Suprapubic skin (tissue), 4 donors: ENCODE measurements around the gene CEP95. TPM values are rescaled to one million over a fixed set of nuclear protein-coding genes. Genes with fewer than 3 reads are reported as not detected.
"Not testable (repeated sequence)": the region's sequence is repeated elsewhere in the genome, so short reads cannot be mapped to it uniquely, and the experiment has no call there.

ENCODE experiments used
- DNase-seq, 2 donors: peaks; one replicate each; pipeline ENCODE4 v3.0.0-alpha.2; 2019; ENCODE audit warnings: low spot score in 2 of 2
- H3K27ac ChIP-seq: fragments of 200-600 bp; sonication (generic); one replicate; pipeline ENCODE4 v1.5.1; 2019
- H3K27me3 ChIP-seq: fragments of 200-600 bp; sonication (generic); one replicate; pipeline ENCODE4 v1.5.1; 2019
- H3K36me3 ChIP-seq: fragments of 200-600 bp; sonication (generic); one replicate; pipeline ENCODE4 v1.5.1; 2019
- H3K4me1 ChIP-seq: fragments of 200-600 bp; sonication (generic); one replicate; pipeline ENCODE4 v1.5.1; 2019
- H3K4me3 ChIP-seq: fragments of 200-600 bp; sonication (generic); one replicate; pipeline ENCODE4 v1.5.1; 2019; ENCODE audit warnings: mild to moderate bottlenecking
- H3K9me3 ChIP-seq: fragments of 200-600 bp; sonication (generic); one replicate; pipeline ENCODE4 v1.5.1; 2019
- CTCF ChIP-seq, 2 donors: fragments of 200-600 bp in 1 of 2; fragments of 450-650 bp in 1 of 2; sonication (generic) in 1 of 2; IDR thresholded peaks; one replicate each; pipeline ENCODE4 v1.5.1; 2016 to 2019; ENCODE audit warnings: antibody characterized with exemption in 2 of 2, mild to moderate bottlenecking in 1 of 2, moderate library complexity in 1 of 2
- EP300 ChIP-seq: sonication (generic); formaldehyde crosslinking; IDR thresholded peaks from one replicate; pipeline ENCODE4 v1.6.1; 2017; ENCODE audit warnings: antibody characterized with exemption
- POLR2A ChIP-seq, 2 donors: fragments of 450-650 bp; IDR thresholded peaks; one replicate each; pipeline ENCODE4 v1.6.1; 2017; ENCODE audit warnings: antibody characterized with exemption in 2 of 2, mild to moderate bottlenecking in 2 of 2, moderate library complexity in 2 of 2
- POLR2AphosphoS5 ChIP-seq, 3 donors: sonication (generic); formaldehyde crosslinking; IDR thresholded peaks; one replicate each; pipeline ENCODE4 v1.6.1; 2017; ENCODE audit warnings: antibody characterized with exemption in 3 of 3
- WGBS: methylation state at CpG from one replicate; pipeline ENCODE4 v1.1.5; 2018; 5-methylcytosine and 5-hydroxymethylcytosine counted together
- total RNA-seq, 4 donors: library from RNA; depleted of rRNA; stranded (reverse); fragments of >200 nt; gene quantifications; one replicate each; pipeline ENCODE4 v1.1.0, GENCODE V29; 2016

Gene CEP95
- total RNA-seq: 100 to 1,000 TPM in 1 of 4 donors, 10 to 100 TPM in 3; 46.8 to 200 (median 61.5) TPM

- peak within 1 kb of the TSS; percentile 93 for H3K4me3 ChIP-seq
- H3K27me3 ChIP-seq: no peaks in the 10 kb centered on the region
- H3K4me1 ChIP-seq: peaks cover 51% of the 10 kb centered on the region
- peaks cover 47% of the 10 kb centered on the region for H3K36me3 ChIP-seq
- peak; percentile 98 for DNase-seq
- WGBS: 0% methylated on average over 6 of the region's 77 CpGs
- H3K27ac ChIP-seq: peak within 1 kb of the TSS; percentile 98
- TF ChIP-seq POLR2A (IDR thresholded peaks at IDR 0.05) (peak; percentile 67 to 90), EP300 (no peak), POLR2AphosphoS5 (IDR thresholded peaks at IDR 0.05) (peak in 2 of 3 donors; percentile 82 to 91), CTCF (IDR thresholded peaks at IDR 0.05) (no peak)
- no peaks in the 10 kb centered on the region for H3K9me3 ChIP-seq
Measured at GRCh38 chr17:64506576-64507412, at the start of gene CEP95. TSS of gene CEP95 (plus strand) at chr17:64506977. CDS start at chr17:64507098, 121 bp downstream.

- Histone ChIP-seq H3K36me3 (no peaks in the 10 kb centered on the region), H3K4me1 (no peaks in the 10 kb centered on the region), H3K4me3 (no peak overlapping the region), H3K9me3 (no peaks in the 10 kb centered on the region), H3K27ac (no peak overlapping the region), H3K27me3 (no peaks in the 10 kb centered on the region)
- no peak for TF ChIP-seq CTCF (IDR thresholded peaks at IDR 0.05)
- TF ChIP-seq POLR2AphosphoS5 (IDR thresholded peaks at IDR 0.05): no peak
- TF ChIP-seq POLR2A (IDR thresholded peaks at IDR 0.05): no peak
- TF ChIP-seq EP300: no peak
- no peak for DNase-seq
- WGBS: 79% methylated on average over 7 of the region's 7 CpGs
Measured at GRCh38 chr17:64457156-64457555, 49.6 kb upstream of the CEP95 start.

DNA sequence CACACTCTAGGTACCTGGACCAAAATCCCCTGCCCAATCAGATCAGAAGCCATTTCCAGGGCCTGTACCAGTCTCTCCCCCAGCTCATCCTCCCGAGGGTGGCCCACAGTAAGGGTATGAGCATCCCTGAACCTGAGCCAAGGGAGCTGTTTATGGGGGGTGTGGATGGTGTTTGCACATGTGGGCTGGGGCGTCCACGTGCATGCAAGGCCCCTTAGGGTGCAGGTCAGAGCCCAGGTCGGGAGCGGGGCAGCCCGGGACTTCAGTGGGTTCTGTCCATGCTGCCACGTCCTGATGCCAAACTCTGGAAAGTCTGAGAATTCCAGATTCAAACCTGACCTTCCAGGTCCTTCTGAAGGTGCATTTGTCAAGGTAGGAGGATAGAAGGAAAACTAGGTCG is 48.0 kb upstream of the CEP95 start:
- Histone ChIP-seq H3K4me3 (no peak overlapping the region), H3K27me3 (no peaks in the 10 kb centered on the region), H3K36me3 (no peaks in the 10 kb centered on the region), H3K27ac (no peak overlapping the region), H3K4me1 (no peaks in the 10 kb centered on the region), H3K9me3 (no peaks in the 10 kb centered on the region)
- no peak for DNase-seq
- no peak for TF ChIP-seq POLR2AphosphoS5 (IDR thresholded peaks at IDR 0.05)
- TF ChIP-seq POLR2A (IDR thresholded peaks at IDR 0.05): no peak
- no peak for TF ChIP-seq CTCF (IDR thresholded peaks at IDR 0.05)
- no peak for TF ChIP-seq EP300
- 86% methylated on average over 7 of the region's 8 CpGs for WGBS

DNA sequence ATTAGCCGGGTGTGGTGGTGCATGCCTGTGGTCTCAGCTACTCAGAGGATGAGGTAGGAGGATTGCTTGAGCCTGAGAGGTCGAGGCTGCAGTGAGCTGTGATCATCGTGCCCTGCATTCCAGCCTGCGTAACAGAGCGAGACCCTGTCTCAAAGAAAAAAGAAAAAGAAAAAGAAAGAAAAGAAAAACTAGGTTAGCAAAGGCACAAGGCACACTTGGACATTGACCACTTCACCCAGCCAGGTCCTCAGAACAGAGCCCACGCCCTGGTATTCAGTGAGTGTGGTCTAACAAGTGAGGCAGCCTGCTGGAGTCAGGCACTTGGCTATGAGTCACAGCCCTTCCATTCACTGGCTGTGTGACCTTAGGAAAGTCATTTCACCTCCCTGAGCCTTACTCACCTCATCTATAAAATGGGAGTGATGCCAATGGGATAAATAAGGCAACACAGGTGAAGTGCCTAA is 47.5 kb upstream of the CEP95 start:
- Histone ChIP-seq H3K27ac (no peak overlapping the region), H3K9me3 (no peaks in the 10 kb centered on the region), H3K27me3 (no peaks in the 10 kb centered on the region), H3K4me3 (no peak overlapping the region), H3K4me1 (no peaks in the 10 kb centered on the region), H3K36me3 (no peaks in the 10 kb centered on the region)
- 74% methylated on average over 6 of the region's 6 CpGs for WGBS
- DNase-seq: no peak
- TF ChIP-seq EP300 (no peak), POLR2AphosphoS5 (IDR thresholded peaks at IDR 0.05) (no peak), POLR2A (IDR thresholded peaks at IDR 0.05) (no peak), CTCF (IDR thresholded peaks at IDR 0.05) (no peak)

- not testable (repeated sequence) for H3K9me3 ChIP-seq, DNase-seq, H3K27me3 ChIP-seq, H3K4me1 ChIP-seq, H3K27ac ChIP-seq, H3K4me3 ChIP-seq, H3K36me3 ChIP-seq
- 96% methylated on average over 7 of the region's 7 CpGs for WGBS
Measured at GRCh38 chr17:64459818-64460217, 47.0 kb upstream of the CEP95 start.
